OCI-LY7 (cell line): ENCODE measurements around the gene NAB1.

Experiments
- CTCF ChIP-seq: fragments of 200-600 bp; sonication (generic); conservative IDR thresholded peaks from 2 replicates; pipeline ENCODE4 v1.5.1; 2014; ENCODE audit warnings: mild to moderate bottlenecking, antibody characterized with exemption, low read length, moderate library complexity, mixed read lengths
- EZH2phosphoT487 ChIP-seq: fragments of 200-600 bp; sonication (generic); IDR thresholded peaks from 2 replicates; pipeline ENCODE4 v1.6.1; 2018; ENCODE audit warnings: low read depth, borderline replicate concordance, mild to moderate bottlenecking, mixed run types, antibody characterized with exemption, low read length, moderate library complexity, mixed read lengths

- TF ChIP-seq CTCF (no peak), EZH2phosphoT487 (no peak)
Observed at GRCh38 chr2:190677255-190677654, 28.4 kb downstream of the NAB1 start.
